AG04450 (cell line): Measurements from ENCODE around the gene FDX1. TPM values are rescaled to one million over a fixed set of nuclear protein-coding genes. Genes with fewer than 3 reads are reported as not detected.

ENCODE experiments used
- CTCF ChIA-PET: fragments of 300-600, 350-600 bp; formaldehyde crosslinking; extraction: SDS; loops from one replicate; lab custom pipeline; 2022; ENCODE audit warnings: antibody characterized with exemption, inconsistent platforms; lab: Charles Lee
- POLR2A ChIA-PET: fragments of 350-600 bp; formaldehyde crosslinking; extraction: SDS; loops from one replicate; lab custom pipeline; 2021; ENCODE audit warnings: antibody characterized with exemption, inconsistent platforms; lab: Yijun Ruan, JAX
- DNase-seq: peaks from one replicate; pipeline ENCODE4 v3.0.0-alpha.2; 2011; ENCODE audit warnings: low read depth, low spot score
- H3K27ac ChIP-seq: one replicate; pipeline ENCODE4 v1.5.1; 2012; ENCODE audit warnings: low read depth, low read length, control low read depth
- H3K27me3 ChIP-seq: one replicate; pipeline ENCODE4 v1.6.0; 2012; ENCODE audit warnings: low read length; ENCODE audit not compliant: control insufficient read depth, insufficient read depth
- H3K4me3 ChIP-seq: 2 replicates; pipeline ENCODE4 v1.5.1; 2011; ENCODE audit warnings: mild to moderate bottlenecking, low read depth, low read length, control low read depth
- H3K9me3 ChIP-seq: 2 replicates; pipeline ENCODE4 v1.5.1; 2012; ENCODE audit warnings: low read length; ENCODE audit not compliant: control insufficient read depth, insufficient read depth
- polyA plus RNA-seq: library from polyadenylated mRNA; depleted of rRNA; stranded (reverse); fragments of >200 nt; gene quantifications from 2 replicates; pipeline ENCODE4 v1.2.3, GENCODE V29; 2011; rRNA removed
- TF ChIP-seq, protein P1 (sequence below): IDR thresholded peaks from 2 replicates; pipeline ENCODE4 v1.5.1; 2011; ENCODE audit warnings: low read depth, low read length, control low read depth, inconsistent platforms

The FDX1 gene
- polyA plus RNA-seq, 1 experiment: 8.9 TPM

DNA sequence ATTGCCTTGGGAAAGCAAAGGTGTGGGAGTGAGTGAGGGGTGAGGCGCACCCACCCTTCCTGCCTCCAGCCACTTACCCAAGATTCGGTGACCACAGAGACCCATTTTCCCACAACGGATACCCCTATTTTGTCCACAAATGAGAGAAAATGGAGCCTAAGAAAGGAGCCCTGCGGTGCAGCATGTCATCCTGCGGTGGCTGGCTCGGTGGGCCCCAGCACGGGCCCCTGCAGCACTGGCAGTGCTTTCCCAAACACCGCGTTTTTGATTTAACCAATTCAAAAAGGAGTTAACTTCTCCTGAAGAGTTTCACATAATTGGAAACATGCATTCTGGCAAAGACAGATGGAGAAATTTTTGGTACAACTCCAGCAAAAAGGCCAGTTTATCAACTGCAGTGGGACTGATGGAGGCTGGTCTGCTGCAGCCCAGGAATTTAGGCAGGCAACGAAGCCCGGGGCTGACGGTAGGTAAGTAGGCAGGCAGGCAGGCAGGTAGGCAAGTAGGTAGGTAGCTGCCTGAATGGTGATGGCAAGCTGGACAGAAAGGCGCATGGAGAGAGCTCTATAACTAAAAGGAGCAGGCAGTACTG lies 84.2 kb downstream of the FDX1 start:
- Histone ChIP-seq H3K9me3 (no peaks in the 10 kb centered on the region), H3K27ac (no peak overlapping the region), H3K27me3 (peaks cover 4% of the 10 kb centered on the region), H3K4me3 (no peak overlapping the region)
- ChIA-PET POLR2A (no interaction called here), CTCF (no interaction called here)
- DNase-seq: no peak
- TF ChIP-seq, protein P1, sequence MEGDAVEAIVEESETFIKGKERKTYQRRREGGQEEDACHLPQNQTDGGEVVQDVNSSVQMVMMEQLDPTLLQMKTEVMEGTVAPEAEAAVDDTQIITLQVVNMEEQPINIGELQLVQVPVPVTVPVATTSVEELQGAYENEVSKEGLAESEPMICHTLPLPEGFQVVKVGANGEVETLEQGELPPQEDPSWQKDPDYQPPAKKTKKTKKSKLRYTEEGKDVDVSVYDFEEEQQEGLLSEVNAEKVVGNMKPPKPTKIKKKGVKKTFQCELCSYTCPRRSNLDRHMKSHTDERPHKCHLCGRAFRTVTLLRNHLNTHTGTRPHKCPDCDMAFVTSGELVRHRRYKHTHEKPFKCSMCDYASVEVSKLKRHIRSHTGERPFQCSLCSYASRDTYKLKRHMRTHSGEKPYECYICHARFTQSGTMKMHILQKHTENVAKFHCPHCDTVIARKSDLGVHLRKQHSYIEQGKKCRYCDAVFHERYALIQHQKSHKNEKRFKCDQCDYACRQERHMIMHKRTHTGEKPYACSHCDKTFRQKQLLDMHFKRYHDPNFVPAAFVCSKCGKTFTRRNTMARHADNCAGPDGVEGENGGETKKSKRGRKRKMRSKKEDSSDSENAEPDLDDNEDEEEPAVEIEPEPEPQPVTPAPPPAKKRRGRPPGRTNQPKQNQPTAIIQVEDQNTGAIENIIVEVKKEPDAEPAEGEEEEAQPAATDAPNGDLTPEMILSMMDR: no peak

Other genes with a start within 250 kb of the FDX1 start
- 71.3 and 92.3 TPM in 2 replicates for gene RDX, start 133.3 kb upstream of the FDX1 start, polyA plus RNA-seq